OCI-LY3 (cell line): ENCODE measurements around the gene TMEM35B.

ENCODE experiments used
- H2AFZ ChIP-seq: fragments of 200-600, 300-600 bp; shearing (Covaris generic); 2 replicates; pipeline ENCODE4 v1.6.0; 2014; ENCODE audit warnings: antibody characterized with exemption, low read depth, low read length
- H3K27ac ChIP-seq: fragments of 200-600, 300-600 bp; sonication (generic); 2 replicates; pipeline ENCODE4 v1.5.1; 2014; ENCODE audit warnings: mild to moderate bottlenecking, low read length, moderate library complexity, mixed read lengths
- H3K27me3 ChIP-seq: fragments of 200-600, 300-600 bp; sonication (generic); 2 replicates; pipeline ENCODE4 v1.6.1; 2014; ENCODE audit warnings: low read depth, low read length, mixed read lengths
- H3K36me3 ChIP-seq: fragments of 200-600, 300-600 bp; sonication (generic); replicated peaks from 2 replicates; pipeline ENCODE3; 2014; ENCODE audit warnings: low read depth, low read length, mixed read lengths
- H3K4me1 ChIP-seq: fragments of 300-600, 200-600 bp; sonication (generic); 2 replicates; pipeline ENCODE4 v1.6.1; 2014; ENCODE audit warnings: low read length, mixed read lengths
- H3K4me2 ChIP-seq: fragments of 200-600, 300-600 bp; sonication (generic); 2 replicates; pipeline ENCODE4 v1.6.1; 2014; ENCODE audit warnings: low read length, mixed read lengths
- H3K4me3 ChIP-seq: fragments of 300-600, 200-600 bp; sonication (generic); 2 replicates; pipeline ENCODE4 v1.5.1; 2014; ENCODE audit warnings: antibody characterized with exemption, mild to moderate bottlenecking, low read length, moderate library complexity
- H3K79me2 ChIP-seq: fragments of 300-600, 200-600 bp; shearing (Covaris generic); 2 replicates; pipeline ENCODE4 v1.6.1; 2014; ENCODE audit warnings: mild to moderate bottlenecking, low read length, mixed read lengths
- H3K9ac ChIP-seq: fragments of 300-600, 200-600 bp; shearing (Covaris generic); 2 replicates; pipeline ENCODE4 v1.6.0; 2014; ENCODE audit warnings: mild to moderate bottlenecking, low read length, moderate library complexity
- H3K9me3 ChIP-seq: fragments of 200-600, 300-600 bp; shearing (Covaris generic); 2 replicates; pipeline ENCODE4 v1.6.1; 2014; ENCODE audit warnings: low read length, mixed read lengths; ENCODE audit not compliant: insufficient read depth
- H4K20me1 ChIP-seq: fragments of 200-600, 300-600 bp; sonication (generic); 2 replicates; pipeline ENCODE4 v1.6.1; 2016; ENCODE audit warnings: low read length, mixed read lengths; ENCODE audit not compliant: insufficient read depth
- EZH2phosphoT487 ChIP-seq: fragments of 200-600 bp; shearing (Covaris generic); IDR thresholded peaks from 2 replicates; pipeline ENCODE4 v1.6.1; 2018; ENCODE audit warnings: antibody characterized with exemption, mixed run types, low read depth
- TF ChIP-seq, protein P1 (sequence below): fragments of 200-600, 300-600 bp; sonication (generic); IDR thresholded peaks from 2 replicates; pipeline ENCODE4 v1.5.1; 2014; ENCODE audit warnings: antibody characterized with exemption, low read length, low read depth

The TMEM35B gene

DNA sequence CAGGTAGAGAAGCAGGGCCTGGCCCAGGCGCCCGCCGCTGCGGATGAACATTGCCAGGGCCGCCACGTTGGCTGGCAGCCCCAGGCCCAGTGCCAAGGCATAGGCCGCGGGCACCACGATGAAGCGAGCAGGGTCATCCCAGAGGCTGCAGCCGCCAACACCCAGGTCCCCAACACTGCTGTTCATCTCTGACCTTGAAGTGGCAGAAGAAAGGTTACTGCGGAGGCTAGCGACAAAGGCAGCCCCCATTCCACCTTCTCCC, 8.0 kb downstream of the TMEM35B start:
- H3K4me3 ChIP-seq = no peak overlapping the region
- no peak overlapping the region for H3K4me2 ChIP-seq
- H3K79me2 ChIP-seq = no peaks in the 10 kb centered on the region
- peaks cover 9% of the 10 kb centered on the region for H3K36me3 ChIP-seq
- H2AFZ ChIP-seq = no peak overlapping the region
- H3K4me1 ChIP-seq = peaks cover 8% of the 10 kb centered on the region
- H3K9ac ChIP-seq = no peak overlapping the region
- no peaks in the 10 kb centered on the region for H4K20me1 ChIP-seq
- no peak overlapping the region for H3K27ac ChIP-seq
- TF ChIP-seq EZH2phosphoT487 = no peak
- TF ChIP-seq, protein P1, sequence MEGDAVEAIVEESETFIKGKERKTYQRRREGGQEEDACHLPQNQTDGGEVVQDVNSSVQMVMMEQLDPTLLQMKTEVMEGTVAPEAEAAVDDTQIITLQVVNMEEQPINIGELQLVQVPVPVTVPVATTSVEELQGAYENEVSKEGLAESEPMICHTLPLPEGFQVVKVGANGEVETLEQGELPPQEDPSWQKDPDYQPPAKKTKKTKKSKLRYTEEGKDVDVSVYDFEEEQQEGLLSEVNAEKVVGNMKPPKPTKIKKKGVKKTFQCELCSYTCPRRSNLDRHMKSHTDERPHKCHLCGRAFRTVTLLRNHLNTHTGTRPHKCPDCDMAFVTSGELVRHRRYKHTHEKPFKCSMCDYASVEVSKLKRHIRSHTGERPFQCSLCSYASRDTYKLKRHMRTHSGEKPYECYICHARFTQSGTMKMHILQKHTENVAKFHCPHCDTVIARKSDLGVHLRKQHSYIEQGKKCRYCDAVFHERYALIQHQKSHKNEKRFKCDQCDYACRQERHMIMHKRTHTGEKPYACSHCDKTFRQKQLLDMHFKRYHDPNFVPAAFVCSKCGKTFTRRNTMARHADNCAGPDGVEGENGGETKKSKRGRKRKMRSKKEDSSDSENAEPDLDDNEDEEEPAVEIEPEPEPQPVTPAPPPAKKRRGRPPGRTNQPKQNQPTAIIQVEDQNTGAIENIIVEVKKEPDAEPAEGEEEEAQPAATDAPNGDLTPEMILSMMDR = no peak
- no peaks in the 10 kb centered on the region for H3K27me3 ChIP-seq
- no peaks in the 10 kb centered on the region for H3K9me3 ChIP-seq

DNA sequence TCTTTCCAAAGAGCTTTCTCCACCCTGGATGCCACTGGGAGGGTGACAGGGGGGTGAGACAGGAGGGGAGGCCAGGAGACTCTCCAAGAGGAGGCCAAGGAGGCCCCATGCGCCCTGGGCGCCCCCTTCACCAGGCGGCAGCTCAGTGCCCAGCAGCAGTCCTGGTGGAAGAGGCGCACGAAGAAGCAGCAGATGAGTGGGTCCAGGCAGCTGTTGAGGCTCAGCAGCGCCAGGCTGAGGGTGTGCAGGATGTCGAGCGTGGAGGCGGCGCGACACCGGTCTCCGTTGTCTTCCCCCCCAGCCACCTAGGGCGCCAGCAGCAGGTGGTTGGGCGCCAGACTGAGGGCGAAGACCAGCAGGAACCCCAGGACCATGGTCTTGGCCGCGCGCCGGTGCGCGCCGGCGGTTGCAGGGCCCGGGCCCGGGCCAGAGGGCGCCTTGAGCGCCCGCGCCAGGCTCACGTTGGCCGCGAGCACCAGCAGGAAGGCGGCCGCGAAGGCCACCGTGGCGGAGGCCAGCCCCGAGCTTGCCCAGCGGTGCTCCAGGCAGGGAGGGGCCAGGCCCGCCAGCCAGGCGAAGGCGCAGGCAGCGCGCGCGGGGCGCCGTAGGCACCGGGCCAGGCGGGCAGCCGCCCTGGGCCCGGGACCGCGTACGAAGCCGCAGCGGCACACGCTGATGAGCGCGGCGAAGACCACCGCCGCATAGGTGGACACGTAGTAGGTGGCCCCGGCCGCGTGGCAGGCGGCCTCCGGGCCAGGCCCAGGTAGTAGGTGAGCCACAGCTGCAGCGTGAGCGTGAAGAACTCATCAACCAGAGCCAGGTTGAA, 8.6 kb downstream of the TMEM35B start:
- Histone ChIP-seq H3K4me1 (peaks cover 8% of the 10 kb centered on the region), H3K4me3 (no peak overlapping the region), H3K9me3 (no peaks in the 10 kb centered on the region), H3K9ac (no peak overlapping the region), H3K79me2 (no peaks in the 10 kb centered on the region), H3K27me3 (no peaks in the 10 kb centered on the region), H4K20me1 (no peaks in the 10 kb centered on the region), H2AFZ (no peak overlapping the region), H3K36me3 (peaks cover 6% of the 10 kb centered on the region), H3K27ac (no peak overlapping the region), H3K4me2 (no peak overlapping the region)
- TF ChIP-seq EZH2phosphoT487 = no peak
- TF ChIP-seq, protein P1 = no peak

DNA sequence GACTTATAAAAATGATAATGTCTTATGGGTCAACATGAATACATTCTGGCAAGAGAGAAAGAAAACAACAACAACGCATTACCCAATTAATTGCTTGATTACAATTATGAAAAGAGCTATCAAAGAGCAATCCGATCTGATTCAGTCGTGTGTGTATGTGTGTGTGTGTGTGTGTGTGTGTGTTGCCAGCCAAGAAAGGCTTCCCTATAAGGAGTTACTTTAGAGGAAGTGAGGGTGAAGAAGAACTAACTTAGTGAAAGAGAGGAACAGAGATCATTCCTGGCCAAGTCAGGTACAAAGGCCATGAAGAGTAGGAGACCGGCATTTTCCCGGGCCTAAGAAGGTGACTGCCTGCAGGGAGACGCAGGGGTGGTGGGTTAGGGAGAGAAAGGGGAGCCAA, 9.4 kb downstream of the TMEM35B start:
- H3K9me3 ChIP-seq = no peaks in the 10 kb centered on the region
- H3K9ac ChIP-seq = no peak overlapping the region
- H2AFZ ChIP-seq = no peak overlapping the region
- H4K20me1 ChIP-seq = no peaks in the 10 kb centered on the region
- H3K36me3 ChIP-seq = no peaks in the 10 kb centered on the region
- no peak overlapping the region for H3K27ac ChIP-seq
- peaks cover 4% of the 10 kb centered on the region for H3K4me1 ChIP-seq
- no peaks in the 10 kb centered on the region for H3K27me3 ChIP-seq
- no peak overlapping the region for H3K4me3 ChIP-seq
- no peak for TF ChIP-seq EZH2phosphoT487
- TF ChIP-seq, protein P1 = no peak
- H3K4me2 ChIP-seq = no peak overlapping the region
- H3K79me2 ChIP-seq = no peaks in the 10 kb centered on the region

DNA sequence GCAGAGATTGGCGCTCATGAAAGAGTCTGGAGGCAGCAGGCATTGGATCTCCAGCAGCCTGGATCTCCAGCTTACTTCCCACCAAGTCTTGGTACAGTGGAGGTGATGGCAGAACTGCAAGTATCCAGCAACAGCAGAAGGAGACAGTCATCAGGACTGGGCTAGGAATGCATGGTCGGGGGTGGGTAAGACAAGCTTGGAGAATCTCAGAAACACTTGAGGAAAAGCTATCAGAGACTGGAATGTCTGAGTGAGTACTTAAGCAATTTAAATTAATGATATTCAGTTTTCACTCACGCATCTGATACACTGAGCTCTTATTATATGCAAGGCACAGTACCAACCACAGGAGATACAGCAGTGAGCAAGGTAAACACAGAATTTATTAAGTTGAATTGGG, 9.8 kb downstream of the TMEM35B start:
- Histone ChIP-seq H3K4me2 (no peak overlapping the region), H3K36me3 (no peaks in the 10 kb centered on the region), H3K9me3 (no peaks in the 10 kb centered on the region), H4K20me1 (no peaks in the 10 kb centered on the region), H3K27ac (no peak overlapping the region), H3K4me3 (no peak overlapping the region), H3K27me3 (no peaks in the 10 kb centered on the region), H2AFZ (no peak overlapping the region), H3K9ac (no peak overlapping the region), H3K79me2 (no peaks in the 10 kb centered on the region), H3K4me1 (peaks cover 3% of the 10 kb centered on the region)
- no peak for TF ChIP-seq EZH2phosphoT487
- TF ChIP-seq, protein P1 = no peak
